H1 (cell line): ENCODE data around the gene DHRS12. TPM values are rescaled to one million over a fixed set of nuclear protein-coding genes. Genes with fewer than 3 reads are reported as not detected.

Source experiments
- CTCF ChIA-PET: fragments of 300-600 bp; sonication (Branson Sonifier 250); formaldehyde crosslinking; loops from one replicate; lab custom pipeline; 2021; ENCODE audit not compliant: partially characterized antibody; lab: Charles Lee
- POLR2A ChIA-PET: fragments of 300-600 bp; sonication (Branson Sonifier 250); formaldehyde crosslinking; loops from one replicate; lab custom pipeline; 2021; ENCODE audit warnings: inconsistent platforms; ENCODE audit not compliant: partially characterized antibody; lab: Charles Lee
- DNase-seq, 2 experiments: peaks; one replicate each; pipeline versions ENCODE4 v3.0.0 to v3.0.0-alpha.2; 2010 to 2022; ENCODE audit warnings: low spot score in 2 of 2, low read depth in 1 of 2, mixed read lengths in 1 of 2
- FAIRE-seq: peaks from 2 replicates; lab custom pipeline; 2011; peaks lifted over from hg19 to GRCh38; lab: Jason Lieb, UNC
- H2AFZ ChIP-seq: 2 replicates; pipeline ENCODE4 v1.8.1; 2012; ENCODE audit warnings: low read length, inconsistent platforms
- H2AK5ac ChIP-seq: 2 replicates; pipeline ENCODE4 v1.6.1; 2013; ENCODE audit warnings: low read depth, low read length
- H2BK120ac ChIP-seq: replicated peaks from 2 replicates; pipeline ENCODE3; 2013; ENCODE audit warnings: low read depth, low read length, inconsistent platforms
- H2BK12ac ChIP-seq: 2 replicates; pipeline ENCODE4 v1.6.1; 2013; ENCODE audit warnings: low read depth, low read length
- H2BK15ac ChIP-seq: 2 replicates; pipeline ENCODE4 v1.6.1; 2013; ENCODE audit warnings: low read length
- H2BK20ac ChIP-seq: 2 replicates; pipeline ENCODE4 v1.6.1; 2013; ENCODE audit warnings: low read length
- H2BK5ac ChIP-seq: 2 replicates; pipeline ENCODE4 v1.6.1; 2013; ENCODE audit warnings: low read depth, low read length
- H3K14ac ChIP-seq: 2 replicates; pipeline ENCODE4 v1.6.1; 2013; ENCODE audit warnings: inconsistent platforms; ENCODE audit not compliant: insufficient read length
- H3K18ac ChIP-seq: 2 replicates; pipeline ENCODE4 v1.6.1; 2013; ENCODE audit warnings: low read length; ENCODE audit errors: extremely low read depth
- H3K23ac ChIP-seq: 2 replicates; pipeline ENCODE4 v1.6.1; 2013; ENCODE audit warnings: inconsistent platforms; ENCODE audit not compliant: insufficient read length
- H3K23me2 ChIP-seq: 2 replicates; pipeline ENCODE4 v1.6.1; 2013; ENCODE audit warnings: low read depth, low read length
- H3K27ac ChIP-seq: 2 replicates; pipeline ENCODE4 v1.6.1; 2011; ENCODE audit warnings: low read depth, low read length, inconsistent platforms
- H3K27me3 ChIP-seq, 4 experiments: replicated peaks in 1 of 4; 1 replicate in 1 of 4; 2 replicates in 3 of 4; pipeline versions ENCODE4 v1.6.1 to v1.8.1; 2011 to 2013; ENCODE audit warnings: low read length in 3 of 4, mild to moderate bottlenecking in 3 of 4, inconsistent platforms in 2 of 4, mixed read lengths in 2 of 4, moderate library complexity in 1 of 4; ENCODE audit not compliant: control insufficient read depth in 3 of 4, insufficient read depth in 3 of 4; ENCODE audit errors: extremely low read depth in 1 of 4
- H3K36me3 ChIP-seq, 4 experiments: 2 replicates each; pipeline versions ENCODE4 v1.6.1 to v1.8.1; 2011 to 2013; ENCODE audit warnings: mild to moderate bottlenecking in 4 of 4, low read length in 3 of 4, moderate library complexity in 2 of 4, control low read depth in 1 of 4, inconsistent platforms in 1 of 4; ENCODE audit not compliant: insufficient read depth in 4 of 4, control insufficient read depth in 2 of 4
- H3K4ac ChIP-seq: replicated peaks from 2 replicates; pipeline ENCODE3; 2013; ENCODE audit warnings: low read length, low read depth, mixed read lengths, inconsistent platforms; ENCODE audit not compliant: insufficient read length
- H3K4me1 ChIP-seq, 4 experiments: replicated peaks in 1 of 4; 1 replicate in 1 of 4; 2 replicates in 3 of 4; pipeline versions ENCODE4 v1.6.1 to v1.8.1; 2011 to 2013; ENCODE audit warnings: low read length in 3 of 4, inconsistent platforms in 2 of 4, mixed read lengths in 1 of 4; ENCODE audit not compliant: insufficient read depth in 4 of 4, control insufficient read depth in 3 of 4
- H3K4me2 ChIP-seq, 2 experiments: 2 replicates each; pipeline versions ENCODE4 v1.6.1 to v1.8.1; 2011 to 2013; ENCODE audit warnings: low read depth in 2 of 2, low read length in 2 of 2, control low read depth in 1 of 2, inconsistent platforms in 1 of 2, mild to moderate bottlenecking in 1 of 2; ENCODE audit not compliant: insufficient read depth in 1 of 2
- H3K4me3 ChIP-seq, 4 experiments: fragments of 200-600, 300-600 bp in 1 of 4; sonication (generic), shearing (Covaris generic), sonication (Bioruptor Twin) in 1 of 4; 2 replicates each; pipeline versions ENCODE4 v1.5.1 to v1.8.1; 2011 to 2016; ENCODE audit warnings: low read length in 4 of 4, low read depth in 3 of 4, control low read depth in 2 of 4, inconsistent platforms in 2 of 4, mild to moderate bottlenecking in 2 of 4, mixed read lengths in 1 of 4, moderate library complexity in 1 of 4; ENCODE audit not compliant: insufficient read depth in 2 of 4; ENCODE audit errors: extremely low read depth in 1 of 4
- H3K56ac ChIP-seq: replicated peaks from 2 replicates; pipeline ENCODE3; 2013; ENCODE audit warnings: low read depth, mild to moderate bottlenecking, mixed read lengths, low read length, inconsistent platforms; ENCODE audit not compliant: insufficient read length
- H3K79me1 ChIP-seq: 2 replicates; pipeline ENCODE4 v1.6.1; 2013; ENCODE audit warnings: low read depth, low read length, control low read depth
- H3K79me2 ChIP-seq, 2 experiments: 2 replicates each; pipeline versions ENCODE4 v1.6.1 to v1.8.1; 2012 to 2013; ENCODE audit warnings: low read length in 2 of 2, mild to moderate bottlenecking in 2 of 2, inconsistent platforms in 1 of 2; ENCODE audit not compliant: insufficient read depth in 2 of 2, control insufficient read depth in 1 of 2
- H3K9ac ChIP-seq, 4 experiments: replicated peaks in 1 of 4; 1 replicate in 1 of 4; 2 replicates in 3 of 4; pipeline versions ENCODE4 v1.6.1 to v1.8.1; 2011 to 2013; ENCODE audit warnings: low read depth in 3 of 4, low read length in 3 of 4, control low read depth in 2 of 4, mild to moderate bottlenecking in 2 of 4, moderate library complexity in 2 of 4, inconsistent platforms in 1 of 4; ENCODE audit errors: extremely low read depth in 1 of 4
- H3K9me3 ChIP-seq, 2 experiments: 2 replicates each; pipeline versions ENCODE4 v1.6.1 to v1.8.1; 2012 to 2013; ENCODE audit warnings: mild to moderate bottlenecking in 2 of 2, moderate library complexity in 2 of 2, control low read depth in 1 of 2, inconsistent platforms in 1 of 2, low read depth in 1 of 2, low read length in 1 of 2, mixed read lengths in 1 of 2; ENCODE audit not compliant: insufficient read depth in 2 of 2
- H4K20me1 ChIP-seq, 2 experiments: replicated peaks in 1 of 2; 2 replicates each; pipeline versions ENCODE3 to v1.8.1; 2011 to 2013; ENCODE audit warnings: inconsistent platforms in 2 of 2, low read length in 2 of 2, mild to moderate bottlenecking in 1 of 2; ENCODE audit not compliant: insufficient read depth in 2 of 2, control insufficient read depth in 1 of 2
- H4K5ac ChIP-seq: 2 replicates; pipeline ENCODE4 v1.6.1; 2013; ENCODE audit warnings: low read length, low read depth, mixed read lengths, inconsistent platforms; ENCODE audit not compliant: insufficient read length
- H4K8ac ChIP-seq: 2 replicates; pipeline ENCODE4 v1.8.0; 2013; ENCODE audit warnings: mild to moderate bottlenecking, moderate library complexity, low read length, inconsistent platforms; ENCODE audit not compliant: insufficient read depth; ENCODE audit errors: extremely low read depth
- H4K91ac ChIP-seq: replicated peaks from 2 replicates; pipeline ENCODE3; 2013; ENCODE audit warnings: low read length, mixed read lengths, inconsistent platforms; ENCODE audit not compliant: insufficient read length
- FOSL1 ChIP-seq: IDR thresholded peaks from 2 replicates; pipeline ENCODE4 v1.6.1; 2011; ENCODE audit warnings: mild to moderate bottlenecking, low read depth, low read length, moderate library complexity; ENCODE audit not compliant: insufficient read depth
- GTF2F1 ChIP-seq: IDR thresholded peaks from 2 replicates; pipeline ENCODE4 v1.6.1; 2012; ENCODE audit warnings: low read depth, low read length, improper control_type of control experiment, borderline replicate concordance
- JUN ChIP-seq: IDR thresholded peaks from 2 replicates; pipeline ENCODE4 v1.6.1; 2011; ENCODE audit warnings: low read depth, mild to moderate bottlenecking, improper control_type of control experiment, low read length
- RAD21 ChIP-seq, 2 experiments: IDR thresholded peaks in 1 of 2; conservative IDR thresholded peaks in 1 of 2; 2 replicates each; pipeline ENCODE4 v1.6.1; 2011; ENCODE audit warnings: low read depth in 2 of 2, low read length in 2 of 2, improper control_type of control experiment in 1 of 2, inconsistent platforms in 1 of 2, mild to moderate bottlenecking in 1 of 2, moderate library complexity in 1 of 2
- TEAD4 ChIP-seq: IDR thresholded peaks from 2 replicates; pipeline ENCODE4 v1.6.1; 2012; ENCODE audit warnings: low read depth, low read length, inconsistent platforms, mixed read lengths
- YY1 ChIP-seq: IDR thresholded peaks from 2 replicates; pipeline ENCODE4 v1.6.1; 2011; ENCODE audit warnings: low read depth, mild to moderate bottlenecking, low read length
- WGBS, 2 experiments: shearing (Covaris generic) in 1 of 2; methylation state at CpG; one replicate each; pipeline versions ENCODE4 v1.1.6 to v1.1.7; 2013 to 2015; ENCODE audit warnings: low lambda C conversion rate in 2 of 2, mixed read lengths in 2 of 2, inconsistent platforms in 1 of 2, low coverage in 1 of 2, missing lambda C conversion rate in 1 of 2; ENCODE audit not compliant: insufficient replicate concordance in 2 of 2, insufficient coverage in 1 of 2, insufficient read length in 1 of 2; ENCODE audit errors: extremely low coverage in 1 of 2, missing lambda C conversion rate in 1 of 2; 5-methylcytosine and 5-hydroxymethylcytosine counted together
- polyA plus RNA-seq, 7 experiments: library from polyadenylated mRNA; depleted of rRNA in 3 of 7; stranded (reverse) in 5 of 7; unstranded in 2 of 7; fragments of >200 nt in 5 of 7; fragments of 200-250 nt in 2 of 7; gene quantifications; 1 replicate in 5 of 7; 2 replicates in 1 of 7; 4 replicates in 1 of 7; pipeline versions ENCODE4 v1.2.1 to v1.2.3, GENCODE V29; 2011 to 2013; ENCODE audit warnings: missing spikeins in 2 of 7, mixed read lengths in 2 of 7
- total RNA-seq: library from RNA; stranded (reverse); fragmentation: NEBNext Ultra II Directional; extraction: Animal tissue kit (Norgen Biotek cat#: 25700); gene quantifications from 2 replicates; pipeline ENCODE4 v1.2.1, GENCODE V29; 2021
- TF ChIP-seq, protein P1 (sequence below), 3 experiments: IDR thresholded peaks; 1 replicate in 2 of 3; 2 replicates in 1 of 3; pipeline versions ENCODE4 v1.5.1 to v1.6.1; 2011; ENCODE audit warnings: low read length in 3 of 3, mild to moderate bottlenecking in 3 of 3, inconsistent platforms in 2 of 3, low read depth in 1 of 3, moderate library complexity in 1 of 3; ENCODE audit not compliant: insufficient read depth in 1 of 3; ENCODE audit errors: control extremely low read depth in 1 of 3

The DHRS12 gene
- total and polyA plus RNA-seq, 2 of the 8 experiments (the other 6 are each of a cell fraction or from before 2014, with no cell fraction given): 8.7 TPM

DNA sequence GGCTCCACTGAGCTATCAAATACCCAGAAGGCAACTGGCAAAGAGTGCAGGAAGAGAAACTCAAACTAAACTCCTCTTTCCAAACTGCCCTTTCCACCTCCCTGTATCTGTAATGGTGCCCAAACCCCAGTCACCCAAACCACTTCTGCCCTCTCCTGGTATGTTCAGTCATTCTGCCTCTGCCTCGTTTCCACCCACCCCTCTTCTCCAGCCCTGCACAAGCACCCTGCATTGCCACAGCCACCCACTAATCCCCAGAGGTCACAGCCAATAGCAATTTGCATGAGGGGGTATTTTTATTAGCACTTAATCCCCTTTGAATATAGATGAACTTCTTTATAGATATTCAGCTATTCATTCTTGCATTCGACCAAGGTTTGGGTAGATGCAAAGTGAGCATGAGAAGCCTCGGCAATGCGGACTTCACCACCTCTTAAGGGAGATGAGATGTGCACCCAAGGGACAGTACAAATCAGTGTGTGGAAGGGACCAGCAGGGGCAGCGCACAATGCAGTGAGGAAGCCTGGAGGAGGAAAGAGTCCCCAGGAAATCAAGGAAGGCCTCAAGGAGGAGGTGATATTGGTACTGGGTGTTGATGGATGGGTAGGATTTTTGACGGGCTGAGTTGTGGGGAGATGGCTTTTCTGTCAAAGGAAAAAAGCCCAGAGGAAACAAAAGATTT lies 28.6 kb upstream of the DHRS12 start:
- 0 out of 2 replicates have a peak, but pooled peaks have one; percentile 59 for TF ChIP-seq YY1
- TF ChIP-seq FOSL1: no peak
- peak; percentile 74 to 75 for TF ChIP-seq RAD21 (IDR thresholded peaks at IDR 0.05 in 1 of 2, conservative IDR thresholded peaks at IDR 0.05 in 1 of 2; ENCODE audit: low read depth in 2 of 2, low read length in 2 of 2)
- no peak for TF ChIP-seq GTF2F1
- TF ChIP-seq JUN: no peak
- TF ChIP-seq TEAD4: 0 out of 2 replicates have a peak, but pooled peaks have one; percentile 33
- TF ChIP-seq, protein P1, sequence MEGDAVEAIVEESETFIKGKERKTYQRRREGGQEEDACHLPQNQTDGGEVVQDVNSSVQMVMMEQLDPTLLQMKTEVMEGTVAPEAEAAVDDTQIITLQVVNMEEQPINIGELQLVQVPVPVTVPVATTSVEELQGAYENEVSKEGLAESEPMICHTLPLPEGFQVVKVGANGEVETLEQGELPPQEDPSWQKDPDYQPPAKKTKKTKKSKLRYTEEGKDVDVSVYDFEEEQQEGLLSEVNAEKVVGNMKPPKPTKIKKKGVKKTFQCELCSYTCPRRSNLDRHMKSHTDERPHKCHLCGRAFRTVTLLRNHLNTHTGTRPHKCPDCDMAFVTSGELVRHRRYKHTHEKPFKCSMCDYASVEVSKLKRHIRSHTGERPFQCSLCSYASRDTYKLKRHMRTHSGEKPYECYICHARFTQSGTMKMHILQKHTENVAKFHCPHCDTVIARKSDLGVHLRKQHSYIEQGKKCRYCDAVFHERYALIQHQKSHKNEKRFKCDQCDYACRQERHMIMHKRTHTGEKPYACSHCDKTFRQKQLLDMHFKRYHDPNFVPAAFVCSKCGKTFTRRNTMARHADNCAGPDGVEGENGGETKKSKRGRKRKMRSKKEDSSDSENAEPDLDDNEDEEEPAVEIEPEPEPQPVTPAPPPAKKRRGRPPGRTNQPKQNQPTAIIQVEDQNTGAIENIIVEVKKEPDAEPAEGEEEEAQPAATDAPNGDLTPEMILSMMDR (IDR thresholded peaks at IDR 0.05; ENCODE audit: control extremely low read depth in 1 of 3, insufficient read depth in 1 of 3, low read depth in 1 of 3, low read length in 3 of 3): peak; percentile 64 to 70 (median 67)
- Histone ChIP-seq H3K23ac (no peak overlapping the region), H3K14ac (no peak overlapping the region), H3K9ac (no peak overlapping the region), H2BK12ac (no peak overlapping the region), H3K4ac (no peak overlapping the region), H3K79me2 (no peaks in the 10 kb centered on the region), H2BK20ac (no peak overlapping the region), H3K4me2 (no peak overlapping the region), H3K18ac (no peak overlapping the region), H4K20me1 (no peaks in the 10 kb centered on the region), H3K23me2 (no peaks in the 10 kb centered on the region), H3K27me3 (no peaks in the 10 kb centered on the region), H2AK5ac (no peak overlapping the region), H2AFZ (no peak overlapping the region), H2BK120ac (no peak overlapping the region), H3K56ac (no peak overlapping the region), H3K36me3 (no peaks in the 10 kb centered on the region; a peak in 1 of 8 replicates), H4K8ac (no peak overlapping the region), H4K5ac (no peak overlapping the region), H3K4me1 (no peaks in the 10 kb centered on the region), H2BK5ac (no peak overlapping the region), H3K27ac (no peak overlapping the region), H3K9me3 (no peaks in the 10 kb centered on the region), H4K91ac (no peak overlapping the region), H3K79me1 (no peaks in the 10 kb centered on the region), H3K4me3 (no peak overlapping the region), H2BK15ac (no peak overlapping the region)
- ChIA-PET CTCF (interaction anchor here (0.7 to 8.8 kb wide), 15 partner anchors 10 to 399 kb away, joined by 3 to 105 read pairs (median 5); partner anchors contain the start of genes NEK5 and TMEM272), POLR2A (interaction anchor here (0.8 to 1.2 kb wide), 2 partner anchors 12 to 101 kb away, joined by 3 read pairs; no protein-coding TSS in a partner anchor)
- FAIRE-seq (peak; percentile 63), DNase-seq (no peak)
- WGBS, 2 experiments: 81% methylated on average over 6 of the region's 6 CpGs; no CpG with 5 or more reads in 1 of the 2 experiments
